ENCODE data around the gene IPO11. TPM values are rescaled to one million over a fixed set of nuclear protein-coding genes. Genes with fewer than 3 reads are reported as not detected.
A peak's percentile ranks its signal among the peaks of the same experiment; 100 is the strongest.

IPO11 gene
- total and polyA plus RNA-seq, 12 donors = 7.8 to 39.3 (median 32.5) TPM

DNA sequence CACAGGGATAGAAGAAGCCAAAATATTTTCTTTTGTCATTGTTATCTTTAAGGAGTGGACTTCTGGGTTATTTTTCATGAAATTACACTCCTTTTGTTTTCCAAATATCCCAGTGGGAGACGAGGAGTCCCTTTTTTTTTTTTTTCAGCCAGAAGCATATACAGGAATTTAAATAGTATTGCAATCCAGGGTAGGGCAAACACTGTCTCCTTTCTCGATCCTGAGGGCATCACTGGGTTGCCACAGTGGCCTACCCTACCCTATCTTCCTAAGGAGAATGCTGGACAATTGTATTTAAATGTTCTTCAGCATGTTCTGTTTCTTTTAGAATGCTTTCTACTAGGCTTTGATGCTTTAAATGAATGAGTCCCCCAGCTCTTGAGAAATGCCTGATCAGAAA, 214.0 kb downstream of the IPO11 start:
- Histone ChIP-seq H3K27ac (no peak overlapping the region), H3K9me3 (no peaks in the 10 kb centered on the region), H3K27me3 (no peaks in the 10 kb centered on the region), H3K4me1 (no peaks in the 10 kb centered on the region), H3K4me3 (no peak overlapping the region), H3K36me3 (peaks cover 0 to 48% (median 19%) of the 10 kb centered on the region in 9 donors)
- TF ChIP-seq, protein P1, sequence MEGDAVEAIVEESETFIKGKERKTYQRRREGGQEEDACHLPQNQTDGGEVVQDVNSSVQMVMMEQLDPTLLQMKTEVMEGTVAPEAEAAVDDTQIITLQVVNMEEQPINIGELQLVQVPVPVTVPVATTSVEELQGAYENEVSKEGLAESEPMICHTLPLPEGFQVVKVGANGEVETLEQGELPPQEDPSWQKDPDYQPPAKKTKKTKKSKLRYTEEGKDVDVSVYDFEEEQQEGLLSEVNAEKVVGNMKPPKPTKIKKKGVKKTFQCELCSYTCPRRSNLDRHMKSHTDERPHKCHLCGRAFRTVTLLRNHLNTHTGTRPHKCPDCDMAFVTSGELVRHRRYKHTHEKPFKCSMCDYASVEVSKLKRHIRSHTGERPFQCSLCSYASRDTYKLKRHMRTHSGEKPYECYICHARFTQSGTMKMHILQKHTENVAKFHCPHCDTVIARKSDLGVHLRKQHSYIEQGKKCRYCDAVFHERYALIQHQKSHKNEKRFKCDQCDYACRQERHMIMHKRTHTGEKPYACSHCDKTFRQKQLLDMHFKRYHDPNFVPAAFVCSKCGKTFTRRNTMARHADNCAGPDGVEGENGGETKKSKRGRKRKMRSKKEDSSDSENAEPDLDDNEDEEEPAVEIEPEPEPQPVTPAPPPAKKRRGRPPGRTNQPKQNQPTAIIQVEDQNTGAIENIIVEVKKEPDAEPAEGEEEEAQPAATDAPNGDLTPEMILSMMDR (IDR thresholded peaks at IDR 0.05) = no peak
- intact Hi-C loops (cut with DNase I) = no loop called here
- no peak for DNase-seq
- WGBS, 2 donors = 86 to 93% methylated on average over 2 of the region's 2 CpGs
- ATAC-seq = no peak

DNA sequence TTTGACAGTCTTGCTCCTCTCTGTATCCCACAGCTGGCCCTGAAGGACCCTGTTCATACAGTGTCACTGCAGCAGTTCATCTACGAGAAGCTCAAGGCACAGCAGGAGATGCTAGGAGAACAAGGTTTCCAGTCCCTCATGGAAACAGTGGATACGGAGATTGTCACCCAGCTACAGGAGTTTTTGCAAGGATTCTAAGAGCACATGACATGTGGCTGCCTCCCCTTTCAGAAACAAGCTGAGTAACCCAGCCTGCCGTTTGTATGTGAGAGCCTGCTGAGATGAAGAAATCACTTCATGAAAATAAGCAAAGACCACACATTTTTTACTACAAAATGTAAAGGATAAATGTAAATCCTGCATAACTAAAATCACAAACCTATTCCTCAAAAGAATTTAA, 214.6 kb downstream of the IPO11 start:
- DNase-seq (no peak), ATAC-seq (no peak)
- H3K4me1 ChIP-seq = no peaks in the 10 kb centered on the region
- no peak overlapping the region for H3K4me3 ChIP-seq
- H3K36me3 ChIP-seq = peaks cover 0 to 48% (median 19%) of the 10 kb centered on the region in 9 donors
- no peak overlapping the region for H3K27ac ChIP-seq
- WGBS, 2 donors = 73 to 76% methylated on average over 3 of the region's 3 CpGs
- TF ChIP-seq, protein P1 (IDR thresholded peaks at IDR 0.05) = no peak
- H3K9me3 ChIP-seq = no peaks in the 10 kb centered on the region
- intact Hi-C loops (cut with DNase I) = no loop called here
- no peaks in the 10 kb centered on the region for H3K27me3 ChIP-seq

DNA sequence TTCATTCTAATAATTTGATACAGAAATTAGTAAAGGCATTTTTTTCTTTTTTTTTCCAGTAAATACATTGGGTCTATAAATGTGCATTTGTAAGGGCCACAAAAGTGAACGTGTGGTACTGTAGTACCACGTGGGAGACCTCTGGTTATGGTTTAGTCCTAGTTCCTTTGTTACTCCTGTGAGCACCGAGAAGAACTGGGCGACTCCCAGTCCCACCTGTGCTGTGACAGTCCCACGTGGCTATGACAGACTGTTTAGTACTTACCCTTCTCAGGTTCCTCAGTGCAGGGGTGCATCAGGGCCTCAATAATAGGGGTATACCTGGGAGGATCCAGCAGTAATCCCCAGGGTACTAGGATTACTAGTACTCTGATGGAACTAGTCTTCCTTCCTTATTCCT, 215.3 kb downstream of the IPO11 start:
- peaks cover 0 to 48% (median 19%) of the 10 kb centered on the region in 9 donors for H3K36me3 ChIP-seq
- intact Hi-C loops (cut with DNase I) = no loop called here
- WGBS, 2 donors = 88 to 93% methylated on average over 5 of the region's 5 CpGs

DNA sequence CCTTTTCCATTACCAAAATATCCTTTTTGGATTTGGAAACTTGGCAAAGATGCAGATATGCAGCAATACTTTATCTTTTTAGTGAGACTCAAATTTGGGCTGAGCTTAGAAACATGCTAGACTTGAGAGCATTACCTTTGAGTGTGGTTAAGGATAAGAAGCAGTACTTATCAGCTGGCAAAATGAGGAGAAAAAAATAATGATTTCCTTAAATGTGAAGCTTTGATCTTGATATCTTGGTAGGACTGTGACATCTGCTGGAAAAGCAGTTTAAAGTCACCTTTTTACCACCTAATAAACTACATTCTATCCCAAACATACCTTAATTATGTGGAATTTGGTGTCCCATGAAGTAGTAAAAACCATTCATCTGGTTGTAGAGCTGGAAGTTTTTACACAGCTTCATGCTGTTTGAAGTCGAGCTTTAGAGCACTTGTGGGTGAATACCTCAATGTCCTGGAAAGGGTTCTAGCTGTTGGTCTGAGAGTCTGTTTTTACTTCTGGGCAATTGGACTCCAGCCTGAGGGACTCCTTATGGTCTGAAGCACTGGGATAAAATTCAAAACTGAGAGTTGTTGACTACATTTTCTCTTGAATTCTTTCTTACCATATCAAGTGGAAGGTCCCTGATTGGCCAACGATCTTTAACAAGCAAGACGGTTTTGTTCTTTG, 219.5 kb downstream of the IPO11 start:
- WGBS, 2 donors = 67 to 71% methylated on average over 3 of the region's 3 CpGs
- intact Hi-C loops (cut with DNase I) = no loop called here
- peaks cover 0 to 38% (median 19%) of the 10 kb centered on the region in 9 donors for H3K36me3 ChIP-seq
- no peaks in the 10 kb centered on the region for H3K4me1 ChIP-seq
- H3K27ac ChIP-seq = no peak overlapping the region
- no peaks in the 10 kb centered on the region for H3K9me3 ChIP-seq
- H3K27me3 ChIP-seq = no peaks in the 10 kb centered on the region
- TF ChIP-seq, protein P1 (IDR thresholded peaks at IDR 0.05) = peak in 1 of 9 donors; percentile 12
- H3K4me3 ChIP-seq = no peak overlapping the region
- ATAC-seq (no peak), DNase-seq (no peak)

More for the DNA sequence above, 215.3 kb downstream of the IPO11 start:
- Histone ChIP-seq H3K27me3 (no peaks in the 10 kb centered on the region), H3K4me3 (no peak overlapping the region), H3K27ac (no peak overlapping the region), H3K9me3 (no peaks in the 10 kb centered on the region), H3K4me1 (no peaks in the 10 kb centered on the region)
- ATAC-seq (no peak), DNase-seq (no peak)
- TF ChIP-seq, protein P1 (IDR thresholded peaks at IDR 0.05) = no peak

Data from heart right ventricle (tissue), 16 donors.